ENCODE results near the gene CEP170B.

- no peak for TF ChIP-seq CTCF (IDR thresholded peaks at IDR 0.05)
- no peak for TF ChIP-seq POLR2A (IDR thresholded peaks at IDR 0.05)
These were observed 63.5 kb downstream of the CEP170B start for GRCh38 chr14:104928391-104929133.
